ENCODE measurements around the gene NR2C2. TPM values are rescaled to one million over a fixed set of nuclear protein-coding genes. Genes with fewer than 3 reads are reported as not detected.

The NR2C2 gene
- total and polyA plus RNA-seq, 9 of the 15 experiments (the other 6 are each of a cell fraction or from before 2014, with no cell fraction given) = 6.1 to 33.0 (median 14.6) TPM

GRCh38 chr3:15065550-15066007, 118.2 kb downstream of the NR2C2 start:
- intact Hi-C loops (cut with micrococcal nuclease) = loop anchor here (2.0 kb wide), 1 partner anchor 33 kb away; the partner anchor contains the start of gene RBSN
- TF ChIP-seq NFE2L1 (tag; IDR thresholded peaks at IDR 0.05; ENCODE audit: borderline replicate concordance, low read depth) = no peak
- TF ChIP-seq RBM34 (IDR thresholded peaks at IDR 0.05; ENCODE audit: borderline replicate concordance, insufficient read depth, low read length) = no peak
- no peak for TF ChIP-seq CBX2 (IDR thresholded peaks at IDR 0.05; ENCODE audit: insufficient read depth, low read length, poor library complexity, severe bottlenecking)
- no peak for TF ChIP-seq JUNB (CRISPR knock-in tag; conservative IDR thresholded peaks at IDR 0.05)
- no peak for TF ChIP-seq L3MBTL2 (IDR thresholded peaks at IDR 0.05)
- TF ChIP-seq ETV6 (IDR thresholded peaks at IDR 0.05; ENCODE audit: borderline replicate concordance in 1 of 2, low read depth in 2 of 2, low read length in 1 of 2) = no peak
- no peak for TF ChIP-seq ETV6 (CRISPR knock-in tag; IDR thresholded peaks at IDR 0.05; ENCODE audit: borderline replicate concordance)
- TF ChIP-seq LEF1 (IDR thresholded peaks at IDR 0.05) = no peak
- TF ChIP-seq MCM7 (IDR thresholded peaks at IDR 0.05) = no peak
- TF ChIP-seq TFAM (CRISPR knock-in tag; conservative IDR thresholded peaks at IDR 0.05) = no peak
- no peak for TF ChIP-seq SETDB1 (IDR thresholded peaks at IDR 0.05; ENCODE audit: low read length)
- no peak for TF ChIP-seq ZBTB11 (CRISPR knock-in tag; IDR thresholded peaks at IDR 0.05)
- no peak for TF ChIP-seq U2AF2 (optimal IDR thresholded peaks at IDR 0.05; ENCODE audit: low read depth, low read length)
- no peak for TF ChIP-seq ZNF699 (CRISPR knock-in tag; IDR thresholded peaks at IDR 0.05; ENCODE audit: insufficient replicate concordance)
- TF ChIP-seq NUFIP1 (IDR thresholded peaks at IDR 0.05; ENCODE audit: partially characterized antibody) = no peak
- TF ChIP-seq ZFX (CRISPR knock-in tag; IDR thresholded peaks at IDR 0.05) = no peak
- TF ChIP-seq ZNF644 (tag; IDR thresholded peaks at IDR 0.05; ENCODE audit: low read depth) = no peak
- TF ChIP-seq RFX7 (CRISPR knock-in tag; IDR thresholded peaks at IDR 0.05) = no peak
- no peak for TF ChIP-seq SMARCA5 (IDR thresholded peaks at IDR 0.05)
- TF ChIP-seq CCAR2 (IDR thresholded peaks at IDR 0.05; ENCODE audit: low read depth, low read length) = no peak
- TF ChIP-seq SMARCE1 (IDR thresholded peaks at IDR 0.05) = no peak
- TF ChIP-seq SAP30 (IDR thresholded peaks at IDR 0.05; ENCODE audit: borderline replicate concordance, insufficient read depth, low read depth, low read length, poor library complexity, severe bottlenecking) = no peak

More at GRCh38 chr3:15065550-15066007, 118.2 kb downstream of the NR2C2 start:
- in situ Hi-C loops (cut with MboI) = no loop called here
- no peak for FAIRE-seq
- CTCF ChIA-PET (ENCODE audit: low intra/inter-chr PET ratio) = no interaction called here
- peak overlapping the region; percentile 99 for H3K27ac ChIP-seq (ENCODE audit: extremely low read depth, low read depth, low read length)
- peak overlapping the region; percentile 93 for H3K4me3 ChIP-seq
- BruUV-seq (replicated peaks) = no TSS peak
- no peaks in the 10 kb centered on the region for H3K27me3 ChIP-seq (ENCODE audit: control insufficient read depth in 2 of 2, insufficient read depth in 2 of 2, low read length in 2 of 2)
- H3K9ac ChIP-seq (ENCODE audit: insufficient read depth in 1 of 2, low read depth in 2 of 2, low read length in 2 of 2) = peak overlapping the region; percentile 12 to 99
- ATAC-seq = no peak
- H3K4me1 ChIP-seq (replicated peaks in 1 of 2; ENCODE audit: control insufficient read depth in 2 of 2, insufficient read depth in 2 of 2, low read length in 2 of 2) = peaks cover 18 to 27% of the 10 kb centered on the region in 2 experiments; a peak in 4 of 5 replicates
- H3K9me1 ChIP-seq (ENCODE audit: control insufficient read depth, insufficient read depth, low read length) = peaks cover 6% of the 10 kb centered on the region
- H3K36me3 ChIP-seq (ENCODE audit: control insufficient read depth, insufficient read depth, low read length) = peaks cover 28% of the 10 kb centered on the region
- peaks cover 15% of the 10 kb centered on the region for H4K20me1 ChIP-seq (replicated peaks; ENCODE audit: control insufficient read depth, insufficient read depth, low read length)
- peak overlapping the region; percentile 99 for H2AFZ ChIP-seq (ENCODE audit: low read depth, low read length)
- peak overlapping the region; percentile 90 for H3K4me2 ChIP-seq (ENCODE audit: insufficient read depth, low read length)
- POLR2A ChIA-PET = interaction anchor here (0.6 to 2.7 kb wide), 16 partner anchors 8 to 1271 kb away, joined by 3 to 35 read pairs (median 3); partner anchors contain the start of genes BTD, HACL1 and RBSN
- WGBS (ENCODE audit: insufficient coverage, low coverage, missing lambda C conversion rate) = 55% methylated on average over 16 of the region's 16 CpGs
- H3K9me3 ChIP-seq (replicated peaks; ENCODE audit: control insufficient read depth, insufficient read depth, low read depth, low read length) = no peaks in the 10 kb centered on the region
- no peak for DNase-seq (ENCODE audit: extremely low read depth in 1 of 4, low spot score in 3 of 4)
- peaks cover 33% of the 10 kb centered on the region for H3K79me2 ChIP-seq (ENCODE audit: control insufficient read depth, insufficient read depth, low read length)
